Right atrium auricular region (tissue), 2 donors: ENCODE results near the gene LRP1B. TPM values are rescaled to one million over a fixed set of nuclear protein-coding genes. Genes with fewer than 3 reads are reported as not detected.

Experiments
- DNase-seq: peaks from one replicate; pipeline ENCODE4 v3.0.0-alpha.2; 2019; ENCODE audit warnings: low spot score
- H3K27ac ChIP-seq, 2 donors: fragments of 200-600 bp; sonication (generic); 1 replicate in 1 of 2; 2 replicates in 1 of 2; pipeline ENCODE4 v1.5.1; 2016 to 2019
- H3K27me3 ChIP-seq, 2 donors: fragments of 200-600 bp; sonication (generic); one replicate each; pipeline versions ENCODE4 v1.5.1 to v1.6.0; 2017 to 2019
- H3K36me3 ChIP-seq: fragments of 200-600 bp; sonication (generic); one replicate; pipeline ENCODE4 v1.5.1; 2016
- H3K4me1 ChIP-seq, 2 donors: fragments of 200-600 bp; sonication (generic); one replicate each; pipeline versions ENCODE4 v1.5.1 to v1.6.0; 2017 to 2019
- H3K4me3 ChIP-seq, 2 donors: fragments of 200-600 bp; sonication (generic); 1 replicate in 1 of 2; 2 replicates in 1 of 2; pipeline ENCODE4 v1.5.1; 2017 to 2019; ENCODE audit warnings: mild to moderate bottlenecking in 1 of 2, moderate library complexity in 1 of 2
- H3K9me3 ChIP-seq, 2 donors: fragments of 200-600 bp; sonication (generic); one replicate each; pipeline ENCODE4 v1.5.1; 2019
- total RNA-seq, 2 donors: library from RNA; depleted of rRNA; stranded (reverse); fragments of >200 nt; gene quantifications; one replicate each; pipeline ENCODE4 v1.1.0, GENCODE V29; 2016
- TF ChIP-seq, protein P1 (sequence below), 2 donors: fragments of 200-600 bp; sonication (generic); IDR thresholded peaks; one replicate each; pipeline ENCODE4 v1.5.1; 2019; ENCODE audit warnings: antibody characterized with exemption in 2 of 2

Gene LRP1B
- total RNA-seq: under 1 TPM; 0.44 to 0.47 TPM

DNA sequence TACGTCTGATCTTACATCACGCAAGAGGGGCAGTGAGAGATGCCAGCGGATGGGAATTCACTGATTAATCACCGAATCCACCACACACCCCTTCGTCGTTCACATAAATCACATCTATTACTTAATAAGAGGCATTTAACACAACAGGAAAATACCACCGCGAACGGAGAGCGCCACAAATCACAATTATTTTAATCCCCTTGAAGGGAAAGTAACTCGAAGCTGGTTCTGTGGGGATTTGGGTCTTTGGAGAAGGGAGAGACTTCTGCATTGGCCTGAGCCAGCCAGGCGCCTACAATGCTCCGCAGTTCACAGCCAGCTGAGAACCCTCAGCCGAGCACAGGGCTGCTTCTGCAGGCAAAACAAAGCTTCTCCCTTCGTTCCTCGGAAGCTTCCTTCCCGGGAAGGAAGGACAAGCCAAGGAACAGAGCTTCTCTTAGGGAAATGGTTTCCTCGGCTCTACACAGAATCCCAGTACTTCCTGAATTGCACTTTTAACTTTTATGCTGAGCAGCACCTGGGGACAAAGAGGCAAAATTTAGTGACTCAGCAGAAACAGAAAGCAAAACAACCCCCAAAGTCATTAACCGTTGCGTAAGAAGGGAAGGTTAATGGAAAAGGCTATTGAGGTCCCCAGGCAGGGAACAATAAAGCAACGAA lies at the start of gene LRP1B:
Gene LRP1B (minus strand): TSS at position 7 of the 660 bp plus-strand sequence. CDS start 287 bp downstream, outside the sequence.
- Histone ChIP-seq H3K27me3 (no peaks in the 10 kb centered on the region), H3K4me1 (peaks cover 0 to 21% of the 10 kb centered on the region in 2 donors), H3K27ac (no peak within 1 kb of the TSS), H3K36me3 (no peaks in the 10 kb centered on the region), H3K9me3 (no peaks in the 10 kb centered on the region), H3K4me3 (peak within 1 kb of the TSS; percentile 38 to 52)
- DNase-seq: no peak
- TF ChIP-seq, protein P1, sequence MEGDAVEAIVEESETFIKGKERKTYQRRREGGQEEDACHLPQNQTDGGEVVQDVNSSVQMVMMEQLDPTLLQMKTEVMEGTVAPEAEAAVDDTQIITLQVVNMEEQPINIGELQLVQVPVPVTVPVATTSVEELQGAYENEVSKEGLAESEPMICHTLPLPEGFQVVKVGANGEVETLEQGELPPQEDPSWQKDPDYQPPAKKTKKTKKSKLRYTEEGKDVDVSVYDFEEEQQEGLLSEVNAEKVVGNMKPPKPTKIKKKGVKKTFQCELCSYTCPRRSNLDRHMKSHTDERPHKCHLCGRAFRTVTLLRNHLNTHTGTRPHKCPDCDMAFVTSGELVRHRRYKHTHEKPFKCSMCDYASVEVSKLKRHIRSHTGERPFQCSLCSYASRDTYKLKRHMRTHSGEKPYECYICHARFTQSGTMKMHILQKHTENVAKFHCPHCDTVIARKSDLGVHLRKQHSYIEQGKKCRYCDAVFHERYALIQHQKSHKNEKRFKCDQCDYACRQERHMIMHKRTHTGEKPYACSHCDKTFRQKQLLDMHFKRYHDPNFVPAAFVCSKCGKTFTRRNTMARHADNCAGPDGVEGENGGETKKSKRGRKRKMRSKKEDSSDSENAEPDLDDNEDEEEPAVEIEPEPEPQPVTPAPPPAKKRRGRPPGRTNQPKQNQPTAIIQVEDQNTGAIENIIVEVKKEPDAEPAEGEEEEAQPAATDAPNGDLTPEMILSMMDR (IDR thresholded peaks at IDR 0.05): no peak

DNA sequence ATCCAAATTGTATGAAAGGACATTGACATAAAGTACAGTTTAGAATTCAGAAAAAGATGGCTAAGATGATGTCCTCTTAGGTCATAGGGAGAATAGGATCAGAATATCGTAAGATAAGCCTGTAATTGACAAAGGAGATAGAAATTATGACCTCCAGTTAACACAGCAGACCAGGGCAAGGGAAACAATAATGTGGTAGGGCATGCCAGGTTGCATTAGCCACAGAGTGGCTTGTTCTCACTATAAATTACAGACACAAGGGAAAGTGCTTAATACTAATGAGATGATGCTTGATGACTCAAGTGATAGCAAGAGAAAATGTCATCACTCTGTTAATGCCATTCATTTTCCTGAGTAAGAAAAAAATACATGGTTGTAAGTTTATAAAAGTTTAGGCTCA lies 48.9 kb upstream of the LRP1B start:
- no peak overlapping the region for H3K4me3 ChIP-seq
- DNase-seq: no peak
- H3K36me3 ChIP-seq: no peaks in the 10 kb centered on the region
- H3K27ac ChIP-seq: no peak overlapping the region
- TF ChIP-seq, protein P1 (IDR thresholded peaks at IDR 0.05): no peak
- no peaks in the 10 kb centered on the region for H3K27me3 ChIP-seq
- H3K4me1 ChIP-seq: no peaks in the 10 kb centered on the region
- H3K9me3 ChIP-seq: no peaks in the 10 kb centered on the region

DNA sequence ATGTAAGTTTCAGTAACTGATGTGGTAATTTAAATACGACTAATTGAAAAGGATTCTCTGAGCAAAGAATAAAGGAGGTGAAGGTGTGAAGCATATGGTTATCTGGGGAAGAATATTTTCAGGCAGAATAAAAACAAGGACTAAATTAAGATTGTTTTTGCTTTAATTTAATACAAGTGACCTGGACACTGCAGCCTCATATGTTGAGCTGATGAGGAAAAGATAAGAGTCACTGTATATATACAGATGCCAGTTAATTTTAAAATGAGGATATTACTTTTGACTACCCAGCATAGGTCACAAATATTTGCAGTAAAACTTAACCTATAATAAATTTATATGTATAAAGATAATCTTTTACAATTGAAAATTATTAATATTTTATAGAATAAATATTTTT lies 47.8 kb upstream of the LRP1B start:
- H3K36me3 ChIP-seq: no peaks in the 10 kb centered on the region
- no peak overlapping the region for H3K4me3 ChIP-seq
- TF ChIP-seq, protein P1 (IDR thresholded peaks at IDR 0.05): no peak
- H3K27me3 ChIP-seq: no peaks in the 10 kb centered on the region
- H3K9me3 ChIP-seq: no peaks in the 10 kb centered on the region
- no peak for DNase-seq
- H3K27ac ChIP-seq: no peak overlapping the region
- H3K4me1 ChIP-seq: no peaks in the 10 kb centered on the region

DNA sequence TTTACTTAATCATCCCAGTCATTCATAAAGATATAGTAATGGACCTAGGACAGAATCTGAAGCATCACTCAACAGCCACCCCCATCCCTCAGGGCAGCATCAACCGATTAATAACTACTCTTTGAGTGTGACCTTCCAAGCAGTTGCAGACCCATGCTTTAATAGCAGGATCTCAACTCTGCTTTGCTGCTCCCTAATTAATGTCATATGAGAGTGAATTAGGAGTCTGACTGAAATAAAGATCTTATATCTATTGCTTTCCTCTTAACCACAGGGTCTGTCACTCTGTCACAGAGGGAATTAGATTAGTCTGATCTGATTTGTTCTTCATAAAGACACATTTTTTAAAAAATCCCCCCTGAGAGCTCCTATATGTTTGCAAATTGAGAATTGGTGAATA lies 46.1 kb upstream of the LRP1B start:
- H3K36me3 ChIP-seq: no peaks in the 10 kb centered on the region
- no peaks in the 10 kb centered on the region for H3K9me3 ChIP-seq
- H3K27ac ChIP-seq: no peak overlapping the region
- no peak for DNase-seq
- H3K27me3 ChIP-seq: no peaks in the 10 kb centered on the region
- TF ChIP-seq, protein P1 (IDR thresholded peaks at IDR 0.05): no peak
- no peak overlapping the region for H3K4me3 ChIP-seq
- no peaks in the 10 kb centered on the region for H3K4me1 ChIP-seq

DNA sequence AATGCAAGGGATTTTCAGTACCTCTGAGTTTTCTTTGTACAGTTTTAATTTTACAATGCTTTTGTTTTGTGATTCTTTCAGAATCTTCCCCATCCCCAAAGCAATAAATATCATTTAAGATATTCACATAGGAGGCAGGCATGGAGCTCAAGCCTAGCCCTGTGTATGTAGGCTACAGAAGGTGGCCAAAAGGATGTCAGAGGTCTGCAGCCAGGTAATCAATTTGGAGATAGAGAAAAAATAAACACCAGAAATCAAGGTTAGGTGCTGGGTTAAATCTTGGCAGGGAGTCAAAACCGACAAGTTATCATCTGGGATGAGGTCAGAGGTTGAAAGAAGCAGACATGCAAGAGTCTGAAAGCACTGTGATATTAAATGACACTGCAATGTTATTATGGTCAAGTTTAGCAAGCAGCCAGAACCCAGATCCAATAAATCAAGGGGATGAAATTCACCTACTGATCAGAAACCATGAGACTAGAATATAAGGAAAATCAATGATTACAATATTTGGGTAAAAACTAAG lies 45.1 kb upstream of the LRP1B start:
- TF ChIP-seq, protein P1 (IDR thresholded peaks at IDR 0.05): no peak
- Histone ChIP-seq H3K4me1 (no peaks in the 10 kb centered on the region), H3K27me3 (no peaks in the 10 kb centered on the region)

DNA sequence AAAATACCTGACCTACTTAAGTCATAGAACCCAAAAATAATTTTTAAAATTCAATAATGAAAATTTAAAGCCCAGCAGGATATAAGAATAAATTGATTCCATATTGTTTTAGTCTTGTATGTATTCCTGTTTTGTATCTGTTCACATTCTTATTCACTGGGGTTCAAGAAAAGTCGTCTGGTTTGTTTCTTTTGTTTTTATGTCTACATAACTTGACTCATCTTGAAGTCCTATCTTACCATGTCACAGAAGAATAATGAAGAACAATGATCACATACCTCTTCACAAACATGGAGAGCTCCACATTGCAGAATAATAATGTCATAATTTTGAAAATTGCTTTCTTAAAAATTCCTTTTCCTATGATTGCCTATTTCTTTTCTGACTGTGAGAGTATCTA lies 43.4 kb upstream of the LRP1B start:
- Histone ChIP-seq H3K36me3 (no peaks in the 10 kb centered on the region), H3K9me3 (no peaks in the 10 kb centered on the region), H3K4me1 (no peaks in the 10 kb centered on the region), H3K27ac (no peak overlapping the region), H3K4me3 (no peak overlapping the region), H3K27me3 (no peaks in the 10 kb centered on the region)
- TF ChIP-seq, protein P1 (IDR thresholded peaks at IDR 0.05): no peak
- DNase-seq: no peak

More for the DNA sequence above, 45.1 kb upstream of the LRP1B start:
- no peak for DNase-seq
- Histone ChIP-seq H3K27ac (no peak overlapping the region), H3K36me3 (no peaks in the 10 kb centered on the region), H3K9me3 (no peaks in the 10 kb centered on the region), H3K4me3 (no peak overlapping the region)
